Non-pigmented ciliary epithelial cell (primary cell): ENCODE data around the gene TBX15.
A peak's percentile ranks its signal among the peaks of the same experiment; 100 is the strongest.

ENCODE experiments used
- DNase-seq: peaks from one replicate; pipeline ENCODE4 v3.0.0-alpha.2; 2010; ENCODE audit warnings: low read depth

TBX15 gene

GRCh38 chr1:118988186-118989005, at the start of gene TBX15:
TSS of gene TBX15 (minus strand) at chr1:118988343. CDS start at chr1:118987795, 548 bp downstream.
- DNase-seq: no peak

GRCh38 chr1:119034359-119034758, 46.2 kb upstream of the TBX15 start:
- DNase-seq: no peak

- no peak for DNase-seq
Observed at GRCh38 chr1:119032986-119033385, 44.8 kb upstream of the TBX15 start.

- no peak for DNase-seq
Observed at GRCh38 chr1:119027759-119028158, 39.6 kb upstream of the TBX15 start.

- no peak for DNase-seq
Observed at GRCh38 chr1:119026956-119027355, 38.8 kb upstream of the TBX15 start.

GRCh38 chr1:119015547-119015946, 27.4 kb upstream of the TBX15 start:
- no peak for DNase-seq

- no peak for DNase-seq
Observed at GRCh38 chr1:119012383-119012782, 24.2 kb upstream of the TBX15 start.

- DNase-seq: no peak
Observed at GRCh38 chr1:119011706-119012105, 23.6 kb upstream of the TBX15 start.

GRCh38 chr1:119011116-119011515, 23.0 kb upstream of the TBX15 start:
- no peak for DNase-seq

- no peak for DNase-seq
Observed at GRCh38 chr1:119010201-119010600, 22.1 kb upstream of the TBX15 start.

- no peak for DNase-seq
Observed at GRCh38 chr1:119009312-119009655, 21.1 kb upstream of the TBX15 start.

- DNase-seq: peak; percentile 35
Observed at GRCh38 chr1:119008483-119009311, 20.6 kb upstream of the TBX15 start.

GRCh38 chr1:119007670-119008482, 19.7 kb upstream of the TBX15 start:
- no peak for DNase-seq

GRCh38 chr1:119007339-119007669, 19.2 kb upstream of the TBX15 start:
- DNase-seq: no peak

GRCh38 chr1:119006406-119007279, 18.5 kb upstream of the TBX15 start:
- DNase-seq: no peak

- no peak for DNase-seq
Observed at GRCh38 chr1:119005724-119006405, 17.7 kb upstream of the TBX15 start.

- DNase-seq: no peak
Observed at GRCh38 chr1:119004781-119005180, 16.6 kb upstream of the TBX15 start.

- no peak for DNase-seq
Observed at GRCh38 chr1:119004129-119004527, 16.0 kb upstream of the TBX15 start.

- DNase-seq: no peak
Observed at GRCh38 chr1:119003413-119004128, 15.4 kb upstream of the TBX15 start.

- DNase-seq: peak; percentile 32
Observed at GRCh38 chr1:119002028-119002686, 14.0 kb upstream of the TBX15 start.
